Vagina (tissue), 2 donors: ENCODE results near the gene PLA2G7.

ENCODE experiments used
- POLR2A ChIP-seq, 2 donors: fragments of 450-650 bp; IDR thresholded peaks; one replicate each; pipeline ENCODE4 v1.6.1; 2017; ENCODE audit warnings: antibody characterized with exemption in 2 of 2, mild to moderate bottlenecking in 2 of 2, moderate library complexity in 2 of 2
- POLR2AphosphoS5 ChIP-seq, 2 donors: sonication (generic); formaldehyde crosslinking; IDR thresholded peaks; one replicate each; pipeline ENCODE4 v1.9.0; 2017; ENCODE audit warnings: antibody characterized with exemption in 2 of 2, mild to moderate bottlenecking in 2 of 2, low read depth in 1 of 2; ENCODE audit not compliant: insufficient read depth in 1 of 2
- TF ChIP-seq, protein P1 (sequence below), 3 experiments: fragments of 450-650 bp in 2 of 3; fragments of 200-600 bp in 1 of 3; sonication (generic) in 1 of 3; IDR thresholded peaks; one replicate each; pipeline ENCODE4 v1.5.1; 2017 to 2019; ENCODE audit warnings: antibody characterized with exemption in 3 of 3, mild to moderate bottlenecking in 2 of 3, moderate library complexity in 2 of 3

DNA sequence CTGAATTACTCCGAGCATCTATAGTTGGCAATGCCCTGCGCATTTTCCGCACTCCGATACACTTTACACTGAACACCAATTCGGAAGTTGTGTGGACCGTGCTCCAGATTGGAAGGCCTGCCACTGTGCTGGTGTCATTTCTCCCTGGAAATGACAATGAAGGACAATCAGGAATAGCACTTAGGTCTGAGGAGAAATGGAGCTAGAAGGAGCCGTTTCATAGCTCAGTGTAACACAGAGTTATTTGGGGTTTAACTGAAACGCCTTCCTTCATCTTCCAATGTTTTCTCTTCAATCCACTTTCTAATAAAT, 501 bp upstream of the PLA2G7 start:
- TF ChIP-seq, protein P1, sequence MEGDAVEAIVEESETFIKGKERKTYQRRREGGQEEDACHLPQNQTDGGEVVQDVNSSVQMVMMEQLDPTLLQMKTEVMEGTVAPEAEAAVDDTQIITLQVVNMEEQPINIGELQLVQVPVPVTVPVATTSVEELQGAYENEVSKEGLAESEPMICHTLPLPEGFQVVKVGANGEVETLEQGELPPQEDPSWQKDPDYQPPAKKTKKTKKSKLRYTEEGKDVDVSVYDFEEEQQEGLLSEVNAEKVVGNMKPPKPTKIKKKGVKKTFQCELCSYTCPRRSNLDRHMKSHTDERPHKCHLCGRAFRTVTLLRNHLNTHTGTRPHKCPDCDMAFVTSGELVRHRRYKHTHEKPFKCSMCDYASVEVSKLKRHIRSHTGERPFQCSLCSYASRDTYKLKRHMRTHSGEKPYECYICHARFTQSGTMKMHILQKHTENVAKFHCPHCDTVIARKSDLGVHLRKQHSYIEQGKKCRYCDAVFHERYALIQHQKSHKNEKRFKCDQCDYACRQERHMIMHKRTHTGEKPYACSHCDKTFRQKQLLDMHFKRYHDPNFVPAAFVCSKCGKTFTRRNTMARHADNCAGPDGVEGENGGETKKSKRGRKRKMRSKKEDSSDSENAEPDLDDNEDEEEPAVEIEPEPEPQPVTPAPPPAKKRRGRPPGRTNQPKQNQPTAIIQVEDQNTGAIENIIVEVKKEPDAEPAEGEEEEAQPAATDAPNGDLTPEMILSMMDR (IDR thresholded peaks at IDR 0.05), result no peak
- TF ChIP-seq POLR2A (IDR thresholded peaks at IDR 0.05), result no peak
- no peak for TF ChIP-seq POLR2AphosphoS5 (IDR thresholded peaks at IDR 0.05; ENCODE audit: insufficient read depth in 1 of 2, low read depth in 1 of 2)
